Hematopoietic multipotent progenitor cell treated with erythropoietin and hydrocortisone succinate and interleukin-3 and kit ligand, for 6 days (in vitro differentiated cells): ENCODE data around the gene CA14.
"Not testable (repeated sequence)": the region's sequence is repeated elsewhere in the genome, so short reads cannot be mapped to it uniquely, and the experiment has no call there.

Experiments
- DNase-seq: peaks from one replicate; pipeline ENCODE4 v3.0.0-alpha.2; 2015

CA14 gene

GRCh38 chr1:150281758-150282557 lies 24.4 kb downstream of the CA14 start, which contains the start of gene CIART:
Gene CIART, plus strand, starts transcription at chr1:150282554. Its CDS starts 714 bp downstream, at chr1:150283268.
- peak; percentile 88 for DNase-seq

DNA sequence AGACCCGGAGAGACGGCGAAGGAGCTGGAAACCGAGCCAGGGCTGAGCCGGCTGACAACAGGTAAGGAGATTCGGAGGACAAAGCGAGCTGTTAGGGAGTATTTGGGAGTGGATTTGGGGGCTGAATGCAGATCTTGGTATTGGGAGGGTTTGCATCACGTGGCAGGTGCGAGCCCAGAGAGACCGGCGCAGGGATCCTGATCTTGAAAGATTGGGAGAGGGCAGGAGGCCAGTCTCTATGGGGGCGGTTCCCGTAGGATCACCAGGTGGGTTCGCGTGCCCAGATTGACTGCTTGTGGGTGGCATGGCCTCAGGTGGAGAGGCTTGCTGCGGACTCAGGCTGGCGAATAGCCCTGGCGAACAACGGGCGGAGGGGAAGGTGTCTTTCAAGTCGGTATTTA lies 25.0 kb downstream of the CA14 start:
- DNase-seq = no peak

- DNase-seq = no peak
These were observed 25.7 kb downstream of the CA14 start for GRCh38 chr1:150283260-150283659.

- no peak for DNase-seq
These were observed 30.8 kb downstream of the CA14 start for GRCh38 chr1:150288382-150288781.

DNA sequence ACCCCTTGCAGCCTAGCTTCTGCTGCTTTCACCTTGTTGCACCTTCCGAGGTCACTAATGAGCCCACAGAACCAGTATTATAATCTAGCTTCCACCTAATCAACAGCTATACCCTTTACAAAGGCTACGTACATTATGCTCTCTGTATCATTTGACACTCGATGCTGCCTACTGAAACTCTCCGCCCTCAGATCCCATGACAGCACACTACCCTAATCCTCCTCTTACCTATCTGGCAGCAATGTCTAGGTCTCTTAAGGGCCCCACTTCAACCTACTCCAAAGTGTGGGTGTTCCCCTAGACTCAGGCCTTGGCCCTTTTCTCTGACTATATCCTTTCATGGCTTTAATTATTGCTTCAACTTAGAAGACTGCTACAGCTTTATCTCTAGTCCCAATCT lies 31.2 kb downstream of the CA14 start:
- no peak for DNase-seq

DNA sequence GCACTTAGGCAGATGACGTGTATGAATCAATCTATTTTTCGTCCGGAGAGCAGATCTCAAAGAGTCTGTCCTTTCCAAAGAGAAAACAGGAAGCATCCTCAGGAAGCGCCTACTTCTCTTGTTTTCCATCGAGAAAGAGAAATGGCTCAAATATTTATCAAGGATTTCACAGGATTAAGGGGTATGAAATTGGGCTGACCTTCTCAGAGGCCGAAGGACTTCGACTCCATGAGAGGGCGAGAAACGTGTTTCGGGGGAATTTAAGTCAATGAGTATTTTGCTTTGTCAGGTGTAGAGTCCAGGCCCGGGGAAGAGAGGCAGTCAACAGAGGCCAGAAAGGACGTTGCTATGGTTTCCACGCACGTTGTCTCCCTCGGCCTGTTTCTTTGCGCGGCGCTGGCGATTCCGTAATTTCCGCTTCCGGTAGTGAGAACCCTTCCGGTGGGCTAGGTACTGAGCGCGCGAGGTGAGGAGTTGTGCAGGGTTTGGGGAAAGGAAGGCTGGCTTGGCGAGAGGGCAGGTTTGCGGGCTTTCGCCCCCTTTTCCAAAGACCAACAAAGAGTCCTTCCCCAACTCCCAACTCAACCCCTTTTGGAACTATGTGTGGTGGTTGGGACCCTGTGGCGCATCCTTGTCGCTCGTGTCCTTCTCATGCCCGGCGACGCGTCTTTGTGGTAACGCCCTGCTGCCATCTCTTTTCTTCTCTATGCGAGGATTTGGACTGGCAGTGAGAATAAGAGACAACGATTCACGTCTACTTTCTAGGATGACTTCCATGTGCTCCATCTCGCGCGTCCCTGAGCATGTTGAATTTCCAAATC lies 36.1 kb downstream of the CA14 start, which contains the start of gene MRPS21:
Gene MRPS21 (plus strand): TSS at position 429 of the 821 bp plus-strand sequence. CDS start 506 bp downstream, outside the sequence.
- DNase-seq = peak; percentile 97

- no peak for DNase-seq
These were observed 37.9 kb downstream of the CA14 start for GRCh38 chr1:150295476-150295875.

DNA sequence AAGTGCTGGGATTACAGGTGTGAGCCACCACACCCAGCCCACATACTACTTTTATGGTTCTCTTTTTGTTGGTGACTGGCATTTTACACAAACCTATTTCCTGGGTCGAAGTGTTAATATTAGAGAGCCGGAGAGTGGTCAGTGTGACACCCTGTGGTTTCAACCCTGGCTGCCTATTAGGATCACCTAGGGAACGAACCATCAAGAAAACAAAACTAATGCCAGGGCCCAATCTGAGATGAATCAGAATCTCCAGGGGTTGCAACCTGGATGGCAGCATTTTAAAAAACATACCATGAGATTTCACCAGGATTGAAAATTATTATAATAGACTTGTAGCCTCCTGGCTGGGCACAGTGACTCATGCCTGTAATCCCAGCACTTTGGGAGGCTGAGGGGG lies 42.1 kb downstream of the CA14 start:
- no peak for DNase-seq

DNA sequence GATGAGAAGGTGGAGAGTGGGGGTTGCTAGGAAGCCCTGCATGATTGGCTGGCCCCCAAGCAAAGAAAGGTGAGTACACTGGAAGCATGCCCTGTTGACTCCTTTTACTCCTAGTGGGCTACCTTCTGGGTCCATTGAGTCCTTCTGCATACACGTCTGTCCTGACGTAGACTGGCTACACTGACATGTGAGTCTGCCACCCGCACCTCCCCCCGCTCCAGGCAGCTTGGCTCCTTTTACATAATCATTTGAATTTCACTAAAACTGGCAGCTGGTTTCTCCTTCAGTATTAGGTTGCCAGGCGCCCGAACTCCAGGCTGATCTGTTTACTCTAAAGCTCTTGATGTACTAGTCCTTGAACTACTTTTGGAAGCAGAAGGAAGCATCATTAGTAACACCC lies 44.8 kb downstream of the CA14 start:
- DNase-seq = no peak

DNA sequence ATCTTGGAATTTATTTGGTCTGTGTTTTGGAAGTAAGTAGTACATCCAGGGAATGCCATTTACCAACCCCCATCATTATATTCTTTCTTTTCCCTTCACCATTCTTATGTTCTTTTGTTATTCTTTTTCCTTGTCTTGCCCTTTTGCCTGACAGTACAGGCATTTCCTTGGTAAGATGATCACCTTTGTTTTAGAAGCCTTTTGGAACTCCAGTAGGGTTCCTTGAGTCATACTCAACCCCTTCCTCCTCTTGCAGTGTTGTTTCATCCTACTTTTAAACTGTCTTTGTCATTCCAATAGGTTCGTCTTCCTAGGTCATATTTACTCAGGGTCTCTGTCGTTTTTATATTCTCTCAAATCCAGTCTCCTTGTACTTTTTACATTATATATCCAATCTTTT lies 45.3 kb downstream of the CA14 start:
- DNase-seq = no peak

DNA sequence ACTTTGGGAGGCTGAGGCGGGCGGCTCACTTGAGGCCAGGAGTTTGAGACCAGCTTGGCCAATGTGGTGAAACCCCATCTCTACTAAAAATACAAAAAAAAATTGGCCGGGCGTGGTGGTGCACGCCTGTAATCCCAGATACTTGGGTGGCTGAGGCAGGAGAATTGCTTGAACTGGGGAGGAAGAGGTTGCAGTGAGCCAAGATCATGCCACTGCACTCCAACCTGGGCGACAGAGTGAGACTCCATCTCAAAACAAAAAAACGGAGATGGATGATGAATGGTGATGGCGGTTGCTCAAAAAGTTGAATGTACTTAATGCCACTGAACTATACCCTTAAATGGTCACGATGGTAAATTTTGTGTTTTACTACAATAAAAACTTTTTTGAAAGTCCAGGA lies 51.0 kb downstream of the CA14 start:
- not testable (repeated sequence) for DNase-seq

DNA sequence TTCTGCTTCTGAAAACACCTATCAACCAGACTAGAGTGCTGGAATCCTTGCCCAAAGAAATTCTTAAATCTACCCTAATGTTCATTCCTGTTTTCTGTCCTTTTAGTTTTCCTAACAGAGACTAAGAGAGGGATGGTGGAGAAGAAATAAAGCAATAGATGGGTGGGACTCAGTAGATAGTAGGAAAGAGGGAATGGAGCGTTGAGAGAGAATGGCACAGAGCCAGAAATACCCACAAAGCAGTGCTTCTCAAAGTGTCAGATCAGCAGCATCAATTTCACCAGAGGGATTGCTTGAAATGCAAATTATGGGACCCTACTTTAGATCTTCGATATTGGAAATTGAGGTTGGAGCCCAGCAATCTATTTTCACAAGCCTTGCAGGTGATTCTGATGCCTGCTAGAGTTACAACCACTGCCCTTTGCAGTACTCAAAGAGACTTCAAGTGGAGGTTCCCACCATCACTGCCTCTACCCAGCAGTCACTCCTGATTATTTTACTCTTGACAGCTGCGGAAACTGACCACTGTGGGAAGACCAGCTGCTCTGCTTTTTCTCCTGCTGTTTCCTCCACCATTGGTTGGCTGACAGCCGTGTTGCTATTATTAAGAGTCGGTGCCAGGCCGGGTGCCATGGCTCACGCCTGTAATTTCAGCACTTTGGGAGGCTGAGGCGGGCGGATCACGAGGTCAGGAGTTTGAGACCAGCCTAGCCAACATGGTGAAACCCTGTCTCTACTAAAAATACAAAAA lies 52.4 kb downstream of the CA14 start:
- DNase-seq = peak; percentile 30

DNA sequence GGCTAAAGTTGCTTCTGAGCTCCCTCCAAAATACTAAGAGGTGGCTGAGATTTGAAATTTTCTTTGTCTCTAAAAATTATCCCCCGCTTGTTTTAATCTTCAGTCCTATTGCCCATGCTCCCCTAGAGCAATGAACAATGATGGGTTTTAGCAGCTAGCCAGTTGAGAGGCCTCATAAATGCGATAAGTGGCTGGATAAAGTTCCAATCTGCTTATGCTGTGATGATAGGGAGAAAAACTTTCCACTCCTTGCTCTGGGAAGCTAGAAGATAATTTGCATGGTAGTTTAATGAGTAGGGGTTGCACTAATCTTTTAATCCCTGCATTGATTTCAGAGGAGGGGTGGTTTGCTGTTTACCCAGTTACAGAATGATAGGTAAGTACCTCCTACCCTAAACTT lies 54.2 kb downstream of the CA14 start:
- DNase-seq = no peak
